Measurements from ENCODE around the gene LRRC7. TPM values are rescaled to one million over a fixed set of nuclear protein-coding genes. Genes with fewer than 3 reads are reported as not detected.

The LRRC7 gene
- total and polyA plus RNA-seq, 4 experiments from 2014 or later = not detected

DNA sequence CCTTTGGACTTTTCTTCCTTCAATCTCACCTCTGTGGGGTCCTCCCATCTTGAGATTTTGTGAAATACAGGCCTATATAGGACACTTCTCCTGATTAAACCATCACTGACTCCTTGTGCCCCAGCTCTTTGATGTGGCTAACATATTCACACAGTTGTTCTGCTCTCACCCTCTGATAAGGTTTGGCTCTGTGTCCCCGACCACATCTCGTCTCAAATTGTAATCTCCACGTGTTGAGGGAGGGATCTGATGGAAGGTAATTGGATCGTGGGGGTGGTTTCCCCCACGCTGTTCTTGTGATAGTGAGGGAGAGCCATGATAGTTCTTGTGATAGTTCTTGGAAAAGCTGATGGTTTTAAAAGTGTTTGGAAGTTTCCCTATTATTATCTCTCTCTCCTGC, 19.7 kb downstream of the LRRC7 start:
- H3K4me1 ChIP-seq (ENCODE audit: insufficient read depth, low read length) = no peaks in the 10 kb centered on the region
- DNase-seq = no peak
- H3K27me3 ChIP-seq (ENCODE audit: insufficient read depth, low read length) = no peaks in the 10 kb centered on the region
- no peaks in the 10 kb centered on the region for H3K36me3 ChIP-seq (ENCODE audit: insufficient read depth, low read length)
- no peaks in the 10 kb centered on the region for H3K9me3 ChIP-seq (ENCODE audit: control insufficient read depth in 1 of 2, low read length in 2 of 2)
- no peak overlapping the region for H3K27ac ChIP-seq (ENCODE audit: low read depth, low read length)
- H3K27me3 Mint-ChIP-seq = no peaks in the 10 kb centered on the region
- no peaks in the 10 kb centered on the region for H3K4me1 Mint-ChIP-seq
- POLR2A ChIA-PET (ENCODE audit: partially characterized antibody) = no interaction called here
- no peak overlapping the region for H3K27ac Mint-ChIP-seq
- H3K4me3 ChIP-seq (ENCODE audit: low read length in 2 of 2) = no peak overlapping the region
- intact Hi-C loops (cut with micrococcal nuclease) = no loop called here
- peaks cover 0 to 8% (median 0%) of the 10 kb centered on the region in 8 donors for H3K9me3 Mint-ChIP-seq
- no peaks in the 10 kb centered on the region for H3K36me3 Mint-ChIP-seq
- no peak overlapping the region for H3K4me3 Mint-ChIP-seq
- CTCF ChIA-PET (ENCODE audit: partially characterized antibody) = no interaction called here

GRCh38 chr1:69589799-69590198, 22.1 kb downstream of the LRRC7 start:
- Mint-ChIP-seq H3K4me3 (no peak overlapping the region), H3K27ac (no peak overlapping the region), H3K27me3 (no peaks in the 10 kb centered on the region), H3K9me3 (peaks cover 0 to 8% (median 3%) of the 10 kb centered on the region in 8 donors), H3K4me1 (no peaks in the 10 kb centered on the region), H3K36me3 (no peaks in the 10 kb centered on the region)
- H3K27me3 ChIP-seq (ENCODE audit: insufficient read depth, low read length) = no peaks in the 10 kb centered on the region
- no peaks in the 10 kb centered on the region for H3K36me3 ChIP-seq (ENCODE audit: insufficient read depth, low read length)
- H3K27ac ChIP-seq (ENCODE audit: low read depth, low read length) = no peak overlapping the region
- ChIA-PET CTCF (ENCODE audit: partially characterized antibody) (no interaction called here), POLR2A (ENCODE audit: partially characterized antibody) (no interaction called here)
- no peak for DNase-seq
- no peaks in the 10 kb centered on the region for H3K4me1 ChIP-seq (ENCODE audit: insufficient read depth, low read length)
- intact Hi-C loops (cut with micrococcal nuclease) = no loop called here
- no peaks in the 10 kb centered on the region for H3K9me3 ChIP-seq (ENCODE audit: control insufficient read depth in 1 of 2, low read length in 2 of 2)
- H3K4me3 ChIP-seq (ENCODE audit: low read length in 2 of 2) = no peak overlapping the region

DNA sequence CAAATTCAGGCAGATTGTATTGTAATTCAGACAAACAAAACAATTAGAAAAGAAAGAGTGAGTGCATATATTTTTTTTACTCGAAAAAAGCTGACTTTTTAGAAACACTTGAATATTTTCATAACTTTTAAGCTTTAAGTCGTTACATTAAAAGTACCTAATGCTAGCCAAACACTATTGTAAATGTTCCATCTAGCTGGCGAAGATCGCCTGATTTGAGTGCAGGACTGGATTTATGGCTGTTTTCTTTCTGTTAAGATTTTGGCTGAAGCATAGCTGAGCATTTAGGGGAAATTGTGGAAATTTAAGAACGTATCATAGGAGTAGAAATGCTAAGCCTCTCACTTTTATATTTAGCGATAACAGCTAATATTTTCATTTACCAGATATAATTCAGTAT, 24.6 kb downstream of the LRRC7 start:
- Mint-ChIP-seq H3K27ac (no peak overlapping the region), H3K4me1 (no peaks in the 10 kb centered on the region), H3K4me3 (no peak overlapping the region), H3K9me3 (peaks cover 0 to 4% (median 3%) of the 10 kb centered on the region in 8 donors), H3K36me3 (no peaks in the 10 kb centered on the region), H3K27me3 (no peaks in the 10 kb centered on the region)
- intact Hi-C loops (cut with micrococcal nuclease) = no loop called here
- Histone ChIP-seq H3K27me3 (ENCODE audit: insufficient read depth, low read length) (no peaks in the 10 kb centered on the region), H3K4me3 (ENCODE audit: low read length in 2 of 2) (no peak overlapping the region), H3K4me1 (ENCODE audit: insufficient read depth, low read length) (no peaks in the 10 kb centered on the region), H3K9me3 (ENCODE audit: control insufficient read depth in 1 of 2, low read length in 2 of 2) (no peaks in the 10 kb centered on the region), H3K36me3 (ENCODE audit: insufficient read depth, low read length) (no peaks in the 10 kb centered on the region), H3K27ac (ENCODE audit: low read depth, low read length) (no peak overlapping the region)
- DNase-seq = no peak
- ChIA-PET POLR2A (ENCODE audit: partially characterized antibody) (no interaction called here), CTCF (ENCODE audit: partially characterized antibody) (no interaction called here)

- H3K36me3 Mint-ChIP-seq = no peaks in the 10 kb centered on the region
- no peaks in the 10 kb centered on the region for H3K9me3 ChIP-seq (ENCODE audit: control insufficient read depth in 1 of 2, low read length in 2 of 2)
- H3K27ac Mint-ChIP-seq = no peak overlapping the region
- ChIA-PET POLR2A (ENCODE audit: partially characterized antibody) (no interaction called here), CTCF (ENCODE audit: partially characterized antibody) (no interaction called here)
- no peak for DNase-seq
- no peaks in the 10 kb centered on the region for H3K27me3 ChIP-seq (ENCODE audit: insufficient read depth, low read length)
- no peaks in the 10 kb centered on the region for H3K36me3 ChIP-seq (ENCODE audit: insufficient read depth, low read length)
- no peak overlapping the region for H3K27ac ChIP-seq (ENCODE audit: low read depth, low read length)
- intact Hi-C loops (cut with micrococcal nuclease) = no loop called here
- no peaks in the 10 kb centered on the region for H3K27me3 Mint-ChIP-seq
- no peak overlapping the region for H3K4me3 Mint-ChIP-seq
- H3K4me1 Mint-ChIP-seq = no peaks in the 10 kb centered on the region
- H3K9me3 Mint-ChIP-seq = peaks cover 0 to 7% (median 2%) of the 10 kb centered on the region in 8 donors
- H3K4me1 ChIP-seq (ENCODE audit: insufficient read depth, low read length) = no peaks in the 10 kb centered on the region
- H3K4me3 ChIP-seq (ENCODE audit: low read length in 2 of 2) = no peak overlapping the region
These were observed 27.8 kb downstream of the LRRC7 start for GRCh38 chr1:69595486-69595885.

DNA sequence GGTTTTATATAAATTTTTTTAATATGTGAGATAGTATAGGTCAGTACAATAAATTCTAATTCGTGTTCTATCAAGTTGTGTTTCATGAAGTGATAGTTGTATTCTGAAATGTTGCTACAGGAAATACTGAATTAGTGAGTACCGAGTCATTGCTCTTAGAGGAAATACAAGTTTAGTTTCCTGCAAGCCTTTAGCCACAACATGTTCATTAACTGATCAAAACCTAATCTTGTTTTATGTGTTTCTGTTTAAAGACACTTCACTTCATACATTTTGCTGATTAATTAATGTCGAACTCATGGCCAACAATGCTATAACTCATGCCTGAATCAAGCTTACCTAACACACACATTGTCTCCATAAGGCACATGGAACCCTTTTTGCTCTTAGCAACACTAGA, 43.6 kb downstream of the LRRC7 start:
- CTCF ChIA-PET (ENCODE audit: partially characterized antibody) = no interaction called here
- Mint-ChIP-seq H3K36me3 (no peaks in the 10 kb centered on the region), H3K4me1 (no peaks in the 10 kb centered on the region), H3K27me3 (no peaks in the 10 kb centered on the region), H3K27ac (peak overlapping the region in 1 of 7 donors; percentile 22), H3K9me3 (peaks cover 0 to 13% (median under 1%) of the 10 kb centered on the region in 8 donors), H3K4me3 (no peak overlapping the region)
- POLR2A ChIA-PET (ENCODE audit: partially characterized antibody) = no interaction called here
- Histone ChIP-seq H3K4me1 (ENCODE audit: insufficient read depth, low read length) (no peaks in the 10 kb centered on the region), H3K4me3 (ENCODE audit: low read length in 2 of 2) (no peak overlapping the region), H3K27ac (ENCODE audit: low read depth, low read length) (no peak overlapping the region), H3K36me3 (ENCODE audit: insufficient read depth, low read length) (no peaks in the 10 kb centered on the region), H3K9me3 (ENCODE audit: control insufficient read depth in 1 of 2, low read length in 2 of 2) (no peaks in the 10 kb centered on the region), H3K27me3 (ENCODE audit: insufficient read depth, low read length) (no peaks in the 10 kb centered on the region)
- intact Hi-C loops (cut with micrococcal nuclease) = loop anchor here (5.0 kb wide), 1 partner anchor 674 kb away; no protein-coding TSS in a partner anchor
- no peak for DNase-seq

- no peaks in the 10 kb centered on the region for H3K4me1 ChIP-seq (ENCODE audit: insufficient read depth, low read length)
- no peaks in the 10 kb centered on the region for H3K36me3 Mint-ChIP-seq
- H3K36me3 ChIP-seq (ENCODE audit: insufficient read depth, low read length) = no peaks in the 10 kb centered on the region
- POLR2A ChIA-PET (ENCODE audit: partially characterized antibody) = no interaction called here
- H3K27me3 Mint-ChIP-seq = no peaks in the 10 kb centered on the region
- H3K4me3 ChIP-seq (ENCODE audit: low read length in 2 of 2) = no peak overlapping the region
- H3K9me3 ChIP-seq (ENCODE audit: control insufficient read depth in 1 of 2, low read length in 2 of 2) = no peaks in the 10 kb centered on the region
- H3K27me3 ChIP-seq (ENCODE audit: insufficient read depth, low read length) = no peaks in the 10 kb centered on the region
- DNase-seq = no peak
- no peak overlapping the region for H3K27ac ChIP-seq (ENCODE audit: low read depth, low read length)
- CTCF ChIA-PET (ENCODE audit: partially characterized antibody) = no interaction called here
- no peak overlapping the region for H3K27ac Mint-ChIP-seq
- peaks cover 0 to 20% (median under 1%) of the 10 kb centered on the region in 8 donors for H3K9me3 Mint-ChIP-seq
- H3K4me3 Mint-ChIP-seq = no peak overlapping the region
- no peaks in the 10 kb centered on the region for H3K4me1 Mint-ChIP-seq
- intact Hi-C loops (cut with micrococcal nuclease) = loop anchor here (5.0 kb wide), 1 partner anchor 676 kb away; no protein-coding TSS in a partner anchor
These were observed 45.7 kb downstream of the LRRC7 start for GRCh38 chr1:69613414-69613813.

- H3K27ac Mint-ChIP-seq = no peak overlapping the region
- H3K36me3 Mint-ChIP-seq = no peaks in the 10 kb centered on the region
- no peak overlapping the region for H3K4me3 Mint-ChIP-seq
- no peaks in the 10 kb centered on the region for H3K4me1 Mint-ChIP-seq
- no peak overlapping the region for H3K4me3 ChIP-seq (ENCODE audit: low read length in 2 of 2)
- no peaks in the 10 kb centered on the region for H3K27me3 ChIP-seq (ENCODE audit: insufficient read depth, low read length)
- ChIA-PET CTCF (ENCODE audit: partially characterized antibody) (no interaction called here), POLR2A (ENCODE audit: partially characterized antibody) (no interaction called here)
- H3K9me3 Mint-ChIP-seq = peaks cover 0 to 10% (median 3%) of the 10 kb centered on the region in 8 donors
- no peaks in the 10 kb centered on the region for H3K36me3 ChIP-seq (ENCODE audit: insufficient read depth, low read length)
- H3K27me3 Mint-ChIP-seq = no peaks in the 10 kb centered on the region
- no peak for DNase-seq
- no peaks in the 10 kb centered on the region for H3K9me3 ChIP-seq (ENCODE audit: control insufficient read depth in 1 of 2, low read length in 2 of 2)
- intact Hi-C loops (cut with micrococcal nuclease) = no loop called here
- no peaks in the 10 kb centered on the region for H3K4me1 ChIP-seq (ENCODE audit: insufficient read depth, low read length)
- no peak overlapping the region for H3K27ac ChIP-seq (ENCODE audit: low read depth, low read length)
These were observed 71.0 kb downstream of the LRRC7 start for GRCh38 chr1:69638673-69639072.

- H3K27ac ChIP-seq (ENCODE audit: low read depth, low read length) = no peak overlapping the region
- H3K27ac Mint-ChIP-seq = no peak overlapping the region
- no peak for DNase-seq
- intact Hi-C loops (cut with micrococcal nuclease) = no loop called here
- H3K27me3 Mint-ChIP-seq = no peaks in the 10 kb centered on the region
- ChIA-PET CTCF (ENCODE audit: partially characterized antibody) (no interaction called here), POLR2A (ENCODE audit: partially characterized antibody) (no interaction called here)
- no peak overlapping the region for H3K4me3 ChIP-seq (ENCODE audit: low read length in 2 of 2)
- H3K4me3 Mint-ChIP-seq = no peak overlapping the region
- H3K9me3 ChIP-seq (ENCODE audit: control insufficient read depth in 1 of 2, low read length in 2 of 2) = no peaks in the 10 kb centered on the region
- no peaks in the 10 kb centered on the region for H3K36me3 ChIP-seq (ENCODE audit: insufficient read depth, low read length)
- no peaks in the 10 kb centered on the region for H3K27me3 ChIP-seq (ENCODE audit: insufficient read depth, low read length)
- H3K36me3 Mint-ChIP-seq = no peaks in the 10 kb centered on the region
- no peaks in the 10 kb centered on the region for H3K4me1 Mint-ChIP-seq
- H3K4me1 ChIP-seq (ENCODE audit: insufficient read depth, low read length) = no peaks in the 10 kb centered on the region
- peaks cover 0 to 10% (median 3%) of the 10 kb centered on the region in 8 donors for H3K9me3 Mint-ChIP-seq
These were observed 71.4 kb downstream of the LRRC7 start for GRCh38 chr1:69639159-69639558.

All from CD4-positive, alpha-beta memory T cell (primary cell).